ENCODE data around the gene DNMT1. TPM values are rescaled to one million over a fixed set of nuclear protein-coding genes. Genes with fewer than 3 reads are reported as not detected.

The DNMT1 gene
- total RNA-seq, 3 donors from 2014 or later: 30.6 to 55.1 (median 55.0) TPM

GRCh38 chr19:10115392-10116084 lies 79.2 kb downstream of the DNMT1 start:
- Histone ChIP-seq H3K4me3 (no peak overlapping the region), H3K27me3 (no peaks in the 10 kb centered on the region), H3K27ac (peak overlapping the region; percentile 35 to 66), H3K4me1 (peaks cover 4 to 8% of the 10 kb centered on the region in 2 donors), H3K36me3 (no peaks in the 10 kb centered on the region), H3K9me3 (no peaks in the 10 kb centered on the region)
- intact Hi-C loops (cut with DNase I; ENCODE audit: low total_unique reads): loop anchor here (10.0 kb wide), 1 partner anchor 119 kb away; the partner anchor contains the start of gene S1PR2
- no peak for TF ChIP-seq CTCF (IDR thresholded peaks at IDR 0.05)
- no peak for TF ChIP-seq POLR2AphosphoS5 (IDR thresholded peaks at IDR 0.05)
- no peak for TF ChIP-seq POLR2A (IDR thresholded peaks at IDR 0.05)
- no peak for DNase-seq (ENCODE audit: low spot score in 2 of 2)

- intact Hi-C loops (cut with DNase I; ENCODE audit: low total_unique reads): loop anchor here (10.0 kb wide), 1 partner anchor 120 kb away; the partner anchor contains the start of gene S1PR2
- Histone ChIP-seq H3K4me3 (no peak overlapping the region), H3K27me3 (no peaks in the 10 kb centered on the region), H3K27ac (no peak overlapping the region), H3K4me1 (peaks cover 4 to 8% of the 10 kb centered on the region in 2 donors), H3K9me3 (no peaks in the 10 kb centered on the region), H3K36me3 (no peaks in the 10 kb centered on the region)
- TF ChIP-seq CTCF (IDR thresholded peaks at IDR 0.05) (no peak), POLR2A (IDR thresholded peaks at IDR 0.05) (no peak), POLR2AphosphoS5 (IDR thresholded peaks at IDR 0.05) (no peak)
- DNase-seq (ENCODE audit: low spot score in 2 of 2): no peak
Observed at GRCh38 chr19:10114651-10115391, 79.9 kb downstream of the DNMT1 start.

DNA sequence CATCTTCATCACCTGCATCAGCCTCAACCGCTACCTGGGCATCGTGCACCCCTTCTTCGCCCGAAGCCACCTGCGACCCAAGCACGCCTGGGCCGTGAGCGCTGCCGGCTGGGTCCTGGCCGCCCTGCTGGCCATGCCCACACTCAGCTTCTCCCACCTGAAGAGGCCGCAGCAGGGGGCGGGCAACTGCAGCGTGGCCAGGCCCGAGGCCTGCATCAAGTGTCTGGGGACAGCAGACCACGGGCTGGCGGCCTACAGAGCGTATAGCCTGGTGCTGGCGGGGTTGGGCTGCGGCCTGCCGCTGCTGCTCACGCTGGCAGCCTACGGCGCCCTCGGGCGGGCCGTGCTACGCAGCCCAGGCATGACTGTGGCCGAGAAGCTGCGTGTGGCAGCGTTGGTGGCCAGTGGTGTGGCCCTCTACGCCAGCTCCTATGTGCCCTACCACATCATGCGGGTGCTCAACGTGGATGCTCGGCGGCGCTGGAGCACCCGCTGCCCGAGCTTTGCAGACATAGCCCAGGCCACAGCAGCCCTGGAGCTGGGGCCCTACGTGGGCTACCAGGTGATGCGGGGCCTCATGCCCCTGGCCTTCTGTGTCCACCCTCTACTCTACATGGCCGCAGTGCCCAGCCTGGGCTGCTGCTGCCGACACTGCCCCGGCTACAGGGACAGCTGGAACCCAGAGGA lies 80.6 kb downstream of the DNMT1 start:
- no peak overlapping the region for H3K4me3 ChIP-seq
- H3K27ac ChIP-seq: no peak overlapping the region
- H3K9me3 ChIP-seq: no peaks in the 10 kb centered on the region
- intact Hi-C loops (cut with DNase I; ENCODE audit: low total_unique reads): loop anchor here (10.0 kb wide), 1 partner anchor 121 kb away; the partner anchor contains the start of gene S1PR2
- peaks cover 4 to 6% of the 10 kb centered on the region in 2 donors for H3K4me1 ChIP-seq
- no peaks in the 10 kb centered on the region for H3K27me3 ChIP-seq
- H3K36me3 ChIP-seq: no peaks in the 10 kb centered on the region
- TF ChIP-seq POLR2A (IDR thresholded peaks at IDR 0.05) (no peak), CTCF (IDR thresholded peaks at IDR 0.05) (no peak), POLR2AphosphoS5 (IDR thresholded peaks at IDR 0.05) (no peak)
- DNase-seq (ENCODE audit: low spot score in 2 of 2): no peak

DNA sequence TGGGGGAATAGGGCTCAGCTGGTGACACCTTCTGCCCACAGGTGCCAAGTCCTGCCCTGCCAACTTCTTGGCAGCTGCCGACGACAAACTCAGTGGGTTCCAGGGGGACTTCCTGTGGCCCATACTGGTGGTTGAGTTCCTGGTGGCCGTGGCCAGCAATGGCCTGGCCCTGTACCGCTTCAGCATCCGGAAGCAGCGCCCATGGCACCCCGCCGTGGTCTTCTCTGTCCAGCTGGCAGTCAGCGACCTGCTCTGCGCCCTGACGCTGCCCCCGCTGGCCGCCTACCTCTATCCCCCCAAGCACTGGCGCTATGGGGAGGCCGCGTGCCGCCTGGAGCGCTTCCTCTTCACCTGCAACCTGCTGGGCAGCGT lies 81.2 kb downstream of the DNMT1 start:
- no peak overlapping the region for H3K4me3 ChIP-seq
- H3K4me1 ChIP-seq: peaks cover 0 to 1% of the 10 kb centered on the region in 2 donors
- peak overlapping the region in 1 of 2 donors; percentile 32 for H3K27ac ChIP-seq
- TF ChIP-seq POLR2A (IDR thresholded peaks at IDR 0.05): no peak
- H3K36me3 ChIP-seq: no peaks in the 10 kb centered on the region
- intact Hi-C loops (cut with DNase I; ENCODE audit: low total_unique reads): loop anchor here (10.0 kb wide), 1 partner anchor 121 kb away; the partner anchor contains the start of gene S1PR2
- no peaks in the 10 kb centered on the region for H3K9me3 ChIP-seq
- H3K27me3 ChIP-seq: no peaks in the 10 kb centered on the region
- DNase-seq (ENCODE audit: low spot score in 2 of 2): no peak

GRCh38 chr19:10112895-10113591 lies 81.7 kb downstream of the DNMT1 start:
- no peak for DNase-seq (ENCODE audit: low spot score in 2 of 2)
- H3K27ac ChIP-seq: peak overlapping the region in 1 of 2 donors; percentile 32

More at GRCh38 chr19:10112895-10113591, 81.7 kb downstream of the DNMT1 start:
- no peak overlapping the region for H3K4me3 ChIP-seq
- intact Hi-C loops (cut with DNase I; ENCODE audit: low total_unique reads): loop anchor here (10.0 kb wide), 1 partner anchor 122 kb away; the partner anchor contains the start of gene S1PR2
- H3K9me3 ChIP-seq: no peaks in the 10 kb centered on the region
- H3K27me3 ChIP-seq: no peaks in the 10 kb centered on the region
- TF ChIP-seq POLR2A (IDR thresholded peaks at IDR 0.05) (no peak), CTCF (IDR thresholded peaks at IDR 0.05) (peak in 2 of 3 donors; percentile 34 to 51)
- no peaks in the 10 kb centered on the region for H3K4me1 ChIP-seq
- no peaks in the 10 kb centered on the region for H3K36me3 ChIP-seq

Data from breast epithelium (tissue), 4 donors.